Spleen (tissue), 7 donors: Measurements from ENCODE around the gene NLGN1.

Source experiments
- CTCF ChIP-seq, 11 experiments: fragments of 200-600 bp in 7 of 11; fragments of 450-650 bp in 4 of 11; sonication (generic) in 4 of 11; IDR thresholded peaks in 8 of 11; conservative IDR thresholded peaks in 3 of 11; 1 replicate in 7 of 11; 2 replicates in 4 of 11; pipeline versions ENCODE4 v1.4.0 to v1.8.0; 2016 to 2021; ENCODE audit warnings: antibody characterized with exemption in 11 of 11, inconsistent platforms in 4 of 11, mild to moderate bottlenecking in 1 of 11
- POLR2A ChIP-seq, 3 donors: fragments of 450-650 bp; IDR thresholded peaks; one replicate each; pipeline ENCODE4 v1.5.1; 2017; ENCODE audit warnings: antibody characterized with exemption in 3 of 3, mild to moderate bottlenecking in 1 of 3
- POLR2AphosphoS5 ChIP-seq, 3 donors: sonication (generic); formaldehyde crosslinking; IDR thresholded peaks; one replicate each; pipeline ENCODE4 v1.5.1; 2017; ENCODE audit warnings: antibody characterized with exemption in 3 of 3
- donor health status: DM: no; HTN: no; CAD: no; lungs with moderate emphysema.
- donor health status: DM: no; HTN: no; CAD: no.
- donor health status: DM: no; HTN: no; CAD: no.

GRCh38 chr3:174120997-174121396 is 723.5 kb downstream of the NLGN1 start:
- TF ChIP-seq CTCF (IDR thresholded peaks at IDR 0.05 in 8 of 11, conservative IDR thresholded peaks at IDR 0.05 in 3 of 11) (no peak), POLR2A (IDR thresholded peaks at IDR 0.05) (no peak), POLR2AphosphoS5 (IDR thresholded peaks at IDR 0.05) (no peak)
